SH-SY5Y (cell line): ENCODE data around the gene PCSK5.

Experiments used
- GATA2 ChIP-seq: IDR thresholded peaks from 2 replicates; pipeline ENCODE4 v1.6.1; 2011; ENCODE audit warnings: mild to moderate bottlenecking, low read depth, low read length
- GATA3 ChIP-seq: IDR thresholded peaks from 2 replicates; pipeline ENCODE4 v1.6.1; 2011; ENCODE audit warnings: low read depth, mild to moderate bottlenecking, low read length, moderate library complexity

Gene PCSK5

GRCh38 chr9:76292658-76293057, 402.2 kb downstream of the PCSK5 start:
- TF ChIP-seq GATA2 = no peak
- TF ChIP-seq GATA3 = no peak

- TF ChIP-seq GATA3 (no peak), GATA2 (no peak)
Measured at GRCh38 chr9:76294301-76294700, 403.8 kb downstream of the PCSK5 start.

- TF ChIP-seq GATA3 (no peak), GATA2 (no peak)
Measured at GRCh38 chr9:76296561-76297310, 406.3 kb downstream of the PCSK5 start.

- TF ChIP-seq GATA2 (no peak), GATA3 (no peak)
Measured at GRCh38 chr9:76297721-76298239, 407.3 kb downstream of the PCSK5 start.

GRCh38 chr9:76298521-76299144, 408.2 kb downstream of the PCSK5 start:
- TF ChIP-seq GATA2 (no peak), GATA3 (no peak)

- TF ChIP-seq GATA2 (no peak), GATA3 (no peak)
Measured at GRCh38 chr9:76302543-76302942, 412.1 kb downstream of the PCSK5 start.

- TF ChIP-seq GATA3 = no peak
Measured at GRCh38 chr9:76302947-76303550, 412.6 kb downstream of the PCSK5 start.

GRCh38 chr9:76310577-76310976, 420.1 kb downstream of the PCSK5 start:
- TF ChIP-seq GATA2 (no peak), GATA3 (no peak)

GRCh38 chr9:76310991-76311390, 420.5 kb downstream of the PCSK5 start:
- no peak for TF ChIP-seq GATA3
- no peak for TF ChIP-seq GATA2

GRCh38 chr9:76311537-76311936, 421.1 kb downstream of the PCSK5 start:
- no peak for TF ChIP-seq GATA3

GRCh38 chr9:76313771-76314170, 423.3 kb downstream of the PCSK5 start:
- TF ChIP-seq GATA3 (no peak), GATA2 (no peak)

- TF ChIP-seq GATA3 (no peak), GATA2 (no peak)
Measured at GRCh38 chr9:76314321-76314720, 423.8 kb downstream of the PCSK5 start.

GRCh38 chr9:76316069-76316468, 425.6 kb downstream of the PCSK5 start:
- TF ChIP-seq GATA2 = no peak
- TF ChIP-seq GATA3 = no peak

GRCh38 chr9:76321195-76321828, 430.8 kb downstream of the PCSK5 start:
- no peak for TF ChIP-seq GATA2
- TF ChIP-seq GATA3 = no peak
